ENCODE results near the gene FUT8. TPM values are rescaled to one million over a fixed set of nuclear protein-coding genes. Genes with fewer than 3 reads are reported as not detected.

The FUT8 gene
- total RNA-seq, 1 donor from 2014 or later, result 15.1 TPM

GRCh38 chr14:65496178-65496993 is 83.9 kb downstream of the FUT8 start:
- no peak for DNase-seq

DNA sequence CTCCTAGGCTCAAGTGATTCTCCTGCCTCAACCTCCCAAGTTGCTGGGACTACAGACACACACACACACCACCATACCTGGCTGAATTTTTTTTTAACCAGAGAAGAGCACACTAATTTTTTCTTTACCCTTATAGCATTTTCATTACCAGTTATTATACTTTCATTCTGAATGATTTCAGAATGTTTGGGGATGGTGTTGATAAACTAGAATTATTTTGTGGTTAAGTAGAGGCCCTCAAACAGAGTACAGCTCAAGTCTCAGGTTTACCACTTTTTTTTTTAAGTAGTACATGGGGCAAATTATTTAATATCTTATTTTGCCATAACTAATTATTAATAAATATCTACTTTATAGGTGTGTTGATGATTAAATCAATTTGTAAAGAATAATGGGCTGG is 86.6 kb downstream of the FUT8 start:
- DNase-seq, result no peak

DNA sequence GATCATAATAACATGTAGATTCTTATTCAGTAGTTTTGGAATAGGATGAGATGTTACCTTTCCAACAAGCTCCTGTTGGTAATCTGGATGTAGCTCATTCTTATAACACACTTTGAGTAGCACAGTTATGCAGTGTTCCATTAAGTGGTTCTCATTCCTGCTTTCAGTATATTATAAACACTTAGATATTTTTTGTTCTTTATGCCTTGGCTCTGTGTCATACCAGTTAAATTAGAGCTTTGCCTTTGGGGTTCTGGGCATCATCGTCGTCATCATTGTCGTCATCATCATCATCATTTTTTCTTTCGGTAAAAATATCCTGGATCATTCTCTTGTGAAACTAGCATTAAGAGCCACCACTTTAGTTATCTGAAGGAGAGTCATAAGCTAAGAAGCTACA is 87.5 kb downstream of the FUT8 start:
- no peak for DNase-seq

GRCh38 chr14:65501328-65501727 is 88.8 kb downstream of the FUT8 start:
- DNase-seq, result no peak

DNA sequence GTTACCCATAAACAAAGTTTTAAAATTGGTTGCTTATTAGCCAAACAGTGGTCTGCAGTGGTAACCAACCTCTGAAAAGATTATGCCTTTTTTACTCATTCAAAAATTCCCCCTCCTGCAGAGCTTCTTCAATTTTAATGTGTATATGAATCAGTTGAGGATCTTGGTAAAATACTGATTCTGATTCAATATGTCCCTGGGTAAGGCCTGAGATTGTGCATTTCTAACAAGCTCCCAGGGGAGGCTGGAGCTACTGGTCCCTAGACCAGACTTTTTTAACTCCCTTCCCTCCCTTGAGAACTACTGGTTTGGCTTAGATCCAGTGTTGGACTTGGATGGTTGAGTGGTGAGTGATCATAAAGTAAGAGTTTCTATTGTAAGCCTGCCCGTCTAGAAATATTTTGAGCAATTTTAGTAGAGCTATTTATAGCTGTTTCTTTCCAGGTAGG is 90.2 kb downstream of the FUT8 start:
- no peak for DNase-seq

GRCh38 chr14:65503771-65504170 is 91.2 kb downstream of the FUT8 start:
- DNase-seq, result no peak

- no peak for DNase-seq
Observed at GRCh38 chr14:65506801-65507200, 94.3 kb downstream of the FUT8 start.

GRCh38 chr14:65509842-65510241 is 97.3 kb downstream of the FUT8 start:
- DNase-seq, result no peak

- DNase-seq, result no peak
Observed at GRCh38 chr14:65513671-65514070, 101.1 kb downstream of the FUT8 start.

- DNase-seq, result no peak
Observed at GRCh38 chr14:65517635-65518542, 105.4 kb downstream of the FUT8 start.

DNA sequence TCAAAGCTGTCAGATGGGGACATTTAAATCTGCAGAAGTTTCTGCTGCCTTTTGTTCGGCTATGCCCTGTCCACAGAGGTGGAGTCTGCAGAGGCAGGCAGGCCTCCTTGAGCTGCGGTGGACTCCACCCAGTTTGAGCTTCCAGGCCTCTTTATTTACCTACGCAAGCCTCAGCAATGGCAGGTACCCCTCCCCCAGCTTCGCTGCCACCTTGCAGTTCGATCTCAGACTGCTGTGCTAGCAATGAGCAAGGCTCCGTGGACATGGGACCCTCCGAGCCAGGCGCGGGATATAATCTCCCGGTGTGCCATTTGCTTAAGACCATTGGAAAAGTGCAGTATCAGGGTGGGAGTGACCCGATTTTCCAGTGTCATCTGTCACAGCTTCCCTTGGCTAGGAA is 115.5 kb downstream of the FUT8 start:
- no peak for DNase-seq

- no peak for DNase-seq
Observed at GRCh38 chr14:65531148-65531547, 118.6 kb downstream of the FUT8 start.

- DNase-seq, result no peak
Observed at GRCh38 chr14:65533736-65534404, 121.3 kb downstream of the FUT8 start.

- DNase-seq, result no peak
Observed at GRCh38 chr14:65536781-65537423, 124.4 kb downstream of the FUT8 start.

DNA sequence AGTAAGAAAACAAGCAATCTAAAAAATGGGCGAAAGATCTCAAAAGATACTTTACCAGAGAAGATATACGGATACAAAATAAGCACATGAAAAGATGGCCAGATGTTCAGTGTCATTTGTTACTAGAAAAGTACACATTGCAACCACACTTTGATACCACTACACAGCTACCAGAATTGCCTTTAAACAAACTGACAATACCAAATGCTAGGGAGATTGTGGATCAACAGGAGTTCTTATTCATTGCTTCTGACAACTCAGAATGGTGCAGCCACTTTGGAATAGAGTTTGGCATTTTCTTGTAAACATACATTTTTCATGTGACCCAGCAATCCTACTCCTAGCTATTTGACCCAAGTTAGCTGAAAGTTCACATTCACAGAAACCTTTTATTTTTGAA is 136.3 kb downstream of the FUT8 start:
- DNase-seq, result no peak

GRCh38 chr14:65549429-65549828 is 136.9 kb downstream of the FUT8 start:
- no peak for DNase-seq

DNA sequence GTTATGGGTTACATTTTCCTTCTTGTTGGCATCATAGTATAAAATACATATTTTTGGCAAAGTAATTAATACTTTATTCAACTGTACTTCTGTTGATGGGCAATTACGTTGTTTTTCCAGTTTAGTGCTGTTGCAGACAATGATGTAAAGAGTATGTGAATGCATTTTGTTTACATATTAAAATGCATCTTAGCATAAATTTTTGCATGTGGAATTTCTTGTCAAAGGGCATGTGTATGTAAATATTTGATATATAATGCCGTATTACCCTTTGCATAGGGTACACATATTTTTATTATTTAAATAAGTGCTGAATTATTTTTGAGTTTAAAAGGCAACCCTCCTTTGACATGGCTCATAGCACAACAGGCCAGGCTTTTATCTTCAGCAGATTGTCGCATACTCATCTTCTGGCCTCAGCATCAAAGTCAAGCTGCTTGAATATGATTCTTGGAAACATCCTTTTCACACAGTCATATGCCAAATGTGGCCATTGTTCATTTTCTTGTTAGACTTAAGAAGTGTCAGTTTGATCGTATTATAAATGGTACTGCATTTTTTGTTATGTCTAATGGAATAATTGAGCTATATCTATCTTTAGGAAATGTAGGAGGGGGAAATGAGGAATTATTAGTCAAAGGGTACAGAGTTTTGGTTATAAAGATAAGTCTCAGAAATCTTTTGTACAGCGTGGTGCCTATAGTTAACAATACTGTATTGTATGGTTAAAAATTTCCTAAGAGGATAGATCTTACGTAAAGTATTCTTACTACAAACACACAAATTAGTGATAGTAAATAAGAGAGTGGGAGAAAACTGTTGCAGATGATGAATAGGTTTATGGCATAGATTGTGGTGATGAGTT is 138.5 kb downstream of the FUT8 start:
- no peak for DNase-seq

- no peak for DNase-seq
Observed at GRCh38 chr14:65552724-65553123, 140.2 kb downstream of the FUT8 start.

GRCh38 chr14:65554837-65555236 is 142.3 kb downstream of the FUT8 start:
- no peak for DNase-seq

DNA sequence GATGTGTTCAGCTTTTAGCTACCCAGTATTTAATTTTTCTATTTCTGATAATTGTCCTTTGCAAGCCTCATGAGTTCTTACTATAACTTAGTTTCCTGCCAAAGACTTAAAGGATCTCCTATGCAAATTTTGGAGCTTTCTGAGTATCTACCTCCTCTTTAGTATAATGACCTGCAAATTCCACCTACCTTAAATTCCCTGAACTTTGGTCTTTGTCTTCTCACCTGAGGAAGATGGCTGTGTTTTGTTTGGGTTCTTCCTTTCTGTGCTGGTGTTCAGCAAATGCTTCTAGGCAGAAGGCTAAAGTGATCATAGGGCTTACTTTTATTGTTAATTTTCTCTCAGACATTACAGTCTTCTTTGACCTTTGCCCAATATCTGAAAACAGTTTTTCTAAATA is 142.8 kb downstream of the FUT8 start:
- no peak for DNase-seq

DNA sequence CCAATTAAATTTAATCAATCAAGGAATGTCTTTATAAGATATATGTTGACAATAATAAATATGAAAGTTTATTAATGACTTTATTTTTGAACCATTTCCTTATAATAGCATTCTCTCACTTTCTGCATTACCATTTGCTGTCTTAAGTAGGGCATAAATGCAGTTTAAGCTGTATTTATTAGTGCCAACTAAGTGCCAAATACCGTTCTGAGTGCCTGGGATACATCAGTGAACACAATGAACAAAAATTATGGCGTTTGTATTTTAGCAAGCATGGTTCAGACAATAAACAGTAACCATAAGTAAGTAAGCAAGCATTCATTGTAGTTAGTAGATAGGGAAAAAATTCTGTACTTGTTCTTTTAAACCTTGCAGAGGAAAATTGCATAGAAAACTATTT is 145.8 kb downstream of the FUT8 start:
- DNase-seq, result no peak
